ENCODE results near the gene STYXL1.
A peak's percentile ranks its signal among the peaks of the same experiment; 100 is the strongest.

Gene STYXL1

GRCh38 chr7:76066716-76067503 is 19.1 kb upstream of the STYXL1 start:
- TF ChIP-seq, protein P1, sequence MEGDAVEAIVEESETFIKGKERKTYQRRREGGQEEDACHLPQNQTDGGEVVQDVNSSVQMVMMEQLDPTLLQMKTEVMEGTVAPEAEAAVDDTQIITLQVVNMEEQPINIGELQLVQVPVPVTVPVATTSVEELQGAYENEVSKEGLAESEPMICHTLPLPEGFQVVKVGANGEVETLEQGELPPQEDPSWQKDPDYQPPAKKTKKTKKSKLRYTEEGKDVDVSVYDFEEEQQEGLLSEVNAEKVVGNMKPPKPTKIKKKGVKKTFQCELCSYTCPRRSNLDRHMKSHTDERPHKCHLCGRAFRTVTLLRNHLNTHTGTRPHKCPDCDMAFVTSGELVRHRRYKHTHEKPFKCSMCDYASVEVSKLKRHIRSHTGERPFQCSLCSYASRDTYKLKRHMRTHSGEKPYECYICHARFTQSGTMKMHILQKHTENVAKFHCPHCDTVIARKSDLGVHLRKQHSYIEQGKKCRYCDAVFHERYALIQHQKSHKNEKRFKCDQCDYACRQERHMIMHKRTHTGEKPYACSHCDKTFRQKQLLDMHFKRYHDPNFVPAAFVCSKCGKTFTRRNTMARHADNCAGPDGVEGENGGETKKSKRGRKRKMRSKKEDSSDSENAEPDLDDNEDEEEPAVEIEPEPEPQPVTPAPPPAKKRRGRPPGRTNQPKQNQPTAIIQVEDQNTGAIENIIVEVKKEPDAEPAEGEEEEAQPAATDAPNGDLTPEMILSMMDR (IDR thresholded peaks at IDR 0.05; ENCODE audit: low read depth, low read length), result no peak
- no peak for DNase-seq
- Histone ChIP-seq H3K4me1 (no peaks in the 10 kb centered on the region), H3K4me3 (ENCODE audit: low read depth, low read length) (no peak overlapping the region), H3K9me3 (no peaks in the 10 kb centered on the region), H3K36me3 (peaks cover 56% of the 10 kb centered on the region), H3K27me3 (no peaks in the 10 kb centered on the region)

- H3K27me3 ChIP-seq, result no peaks in the 10 kb centered on the region
- no peaks in the 10 kb centered on the region for H3K9me3 ChIP-seq
- TF ChIP-seq, protein P1 (IDR thresholded peaks at IDR 0.05; ENCODE audit: low read depth, low read length), result no peak
- H3K36me3 ChIP-seq, result peaks cover 73% of the 10 kb centered on the region
- DNase-seq, result no peak
- H3K4me1 ChIP-seq, result no peaks in the 10 kb centered on the region
- no peak overlapping the region for H3K4me3 ChIP-seq (ENCODE audit: low read depth, low read length)
These were observed 17.3 kb upstream of the STYXL1 start for GRCh38 chr7:76065016-76065612.

GRCh38 chr7:76064208-76064970 is 16.6 kb upstream of the STYXL1 start:
- Histone ChIP-seq H3K27me3 (no peaks in the 10 kb centered on the region), H3K4me3 (ENCODE audit: low read depth, low read length) (no peak overlapping the region), H3K9me3 (no peaks in the 10 kb centered on the region), H3K36me3 (peaks cover 80% of the 10 kb centered on the region), H3K4me1 (no peaks in the 10 kb centered on the region)
- TF ChIP-seq, protein P1 (IDR thresholded peaks at IDR 0.05; ENCODE audit: low read depth, low read length), result no peak
- DNase-seq, result no peak

DNA sequence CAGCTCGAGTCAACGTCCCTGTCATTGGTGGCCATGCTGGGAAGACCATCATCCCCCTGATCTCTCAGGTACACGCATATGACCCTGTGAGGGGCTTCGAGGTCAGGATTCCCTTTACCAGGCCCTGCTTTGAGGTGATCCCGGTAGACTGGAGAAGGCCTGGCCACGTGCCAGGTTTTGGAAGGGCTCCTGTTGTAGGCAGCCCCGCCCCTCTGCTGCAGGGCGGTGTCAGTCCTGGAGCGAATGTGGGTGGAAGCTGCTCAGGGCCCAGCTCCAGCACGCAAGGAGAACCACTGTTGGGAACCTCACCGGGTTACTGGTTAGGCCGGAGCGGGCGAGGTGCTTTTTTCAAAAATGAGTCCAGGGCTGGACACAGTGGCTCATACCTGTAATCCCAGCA is 15.7 kb upstream of the STYXL1 start:
- H3K4me1 ChIP-seq, result no peaks in the 10 kb centered on the region

DNA sequence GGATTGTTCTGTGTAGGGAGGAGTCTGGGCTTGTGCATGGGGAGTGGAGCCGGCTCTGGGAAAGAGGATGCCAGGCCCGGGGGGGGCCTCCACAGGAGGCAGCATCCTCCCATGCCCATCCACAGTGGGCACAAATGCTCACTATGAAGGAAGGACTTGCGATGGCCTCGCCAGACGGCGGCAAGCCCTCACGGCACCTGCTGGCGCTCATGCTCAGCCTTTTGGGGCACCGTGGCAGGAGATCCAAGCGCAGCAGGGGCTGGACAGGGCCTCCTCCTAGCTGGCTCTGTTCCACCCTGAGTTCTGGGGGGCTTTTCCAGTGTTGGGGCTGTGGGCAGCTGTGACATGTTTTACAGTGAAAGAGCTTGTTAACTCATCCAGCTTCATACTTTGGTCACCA is 15.3 kb upstream of the STYXL1 start:
- peaks cover 93% of the 10 kb centered on the region for H3K36me3 ChIP-seq
- no peaks in the 10 kb centered on the region for H3K27me3 ChIP-seq

More for the DNA sequence above, 15.7 kb upstream of the STYXL1 start:
- H3K27me3 ChIP-seq, result no peaks in the 10 kb centered on the region
- TF ChIP-seq, protein P1 (IDR thresholded peaks at IDR 0.05; ENCODE audit: low read depth, low read length), result no peak
- DNase-seq, result peak; percentile 69
- H3K9me3 ChIP-seq, result no peaks in the 10 kb centered on the region
- H3K4me3 ChIP-seq (ENCODE audit: low read depth, low read length), result no peak overlapping the region
- H3K36me3 ChIP-seq, result peaks cover 88% of the 10 kb centered on the region

More for the DNA sequence above, 15.3 kb upstream of the STYXL1 start:
- DNase-seq, result no peak
- H3K9me3 ChIP-seq, result no peaks in the 10 kb centered on the region
- H3K4me1 ChIP-seq, result no peaks in the 10 kb centered on the region
- no peak overlapping the region for H3K4me3 ChIP-seq (ENCODE audit: low read depth, low read length)
- TF ChIP-seq, protein P1 (IDR thresholded peaks at IDR 0.05; ENCODE audit: low read depth, low read length), result no peak
